K562 (cell line): ENCODE data around the gene IKZF4. TPM values are rescaled to one million over a fixed set of nuclear protein-coding genes. Genes with fewer than 3 reads are reported as not detected.

Experiments
- BHLHE40 ChIP-seq: IDR thresholded peaks from 2 replicates; pipeline ENCODE4 v1.6.1; 2011; ENCODE audit warnings: low read length, improper control_type of control experiment
- CBX3 ChIP-seq, 2 experiments: IDR thresholded peaks; 1 replicate in 1 of 2; 2 replicates in 1 of 2; pipeline ENCODE4 v1.6.1; 2012; ENCODE audit warnings: inconsistent platforms in 2 of 2, low read length in 2 of 2, borderline replicate concordance in 1 of 2, control low read depth in 1 of 2
- E2F3 ChIP-seq: fragments of 250-450 bp; sonication (Bioruptor Pico); IDR thresholded peaks from 2 replicates; pipeline ENCODE4 v1.4.0; 2020; ENCODE audit warnings: mild to moderate bottlenecking
- GATA2 ChIP-seq: sonication (generic); formaldehyde crosslinking; IDR thresholded peaks from 2 replicates; pipeline ENCODE4 v1.4.0; 2020; ENCODE audit warnings: mild to moderate bottlenecking, missing genetic modification reagents
- HOXB6 ChIP-seq: fragments of 250-450 bp; sonication (Bioruptor Pico); IDR thresholded peaks from 2 replicates; pipeline ENCODE4 v1.5.1; 2022; ENCODE audit warnings: mild to moderate bottlenecking, borderline replicate concordance
- KLF1 ChIP-seq: fragments of 450-650 bp; IDR thresholded peaks from 2 replicates; pipeline ENCODE4 v1.6.1; 2016; ENCODE audit warnings: missing genetic modification characterization, missing compliant biosample characterization
- MXI1 ChIP-seq: IDR thresholded peaks from 2 replicates; pipeline ENCODE4 v1.6.1; 2011; ENCODE audit warnings: low read depth, mild to moderate bottlenecking, improper control_type of control experiment, low read length
- NRF1 ChIP-seq, 2 experiments: fragments of 450-650 bp; IDR thresholded peaks in 1 of 2; conservative IDR thresholded peaks in 1 of 2; 2 replicates each; pipeline ENCODE4 v1.6.1; 2014; ENCODE audit warnings: mild to moderate bottlenecking in 2 of 2
- RBFOX2 ChIP-seq: fragments of 200-400 bp; formaldehyde crosslinking; IDR thresholded peaks from 2 replicates; pipeline ENCODE4 v1.6.1; 2017; ENCODE audit warnings: low read depth, mild to moderate bottlenecking, low read length, moderate library complexity
- STAT5B ChIP-seq: fragments of 250-450 bp; sonication (Bioruptor Pico); IDR thresholded peaks from 2 replicates; pipeline ENCODE4 v1.8.0; 2021; ENCODE audit warnings: mild to moderate bottlenecking, inconsistent platforms
- SUPT5H ChIP-seq: fragments of 450-650 bp; IDR thresholded peaks from 2 replicates; pipeline ENCODE4 v1.6.1; 2016
- TCF3 ChIP-seq: sonication (generic); formaldehyde crosslinking; IDR thresholded peaks from 2 replicates; pipeline ENCODE4 v1.4.0; 2020; ENCODE audit warnings: mild to moderate bottlenecking, missing genetic modification reagents
- TGIF2 ChIP-seq: sonication (generic); formaldehyde crosslinking; IDR thresholded peaks from 2 replicates; pipeline ENCODE4 v1.8.1; 2022; ENCODE audit warnings: mild to moderate bottlenecking, missing genetic modification reagents, moderate library complexity
- ZNF830 ChIP-seq: fragments of 250-450 bp; sonication (Bioruptor Pico); IDR thresholded peaks from 2 replicates; pipeline ENCODE4 v1.5.0; 2021; ENCODE audit warnings: mild to moderate bottlenecking
- polyA plus RNA-seq, 8 experiments: library from polyadenylated mRNA; depleted of rRNA in 4 of 8; stranded (reverse) in 5 of 8; unstranded in 3 of 8; fragments of >200 nt; fragmentation: Nextera tagmentation in 2 of 8; fragmentation: Illumina TruSeq in 1 of 8; extraction: Ambion mirVana in 2 of 8; extraction: Trizol in 1 of 8; gene quantifications; 2 replicates each; pipeline versions ENCODE4 v1.2.1 to v1.2.3, GENCODE V29; 2011 to 2014; ENCODE audit warnings: inconsistent platforms in 1 of 8, missing spikeins in 1 of 8
- total RNA-seq, 7 experiments: library from RNA; depleted of rRNA in 6 of 7; stranded (reverse); fragments of >200 nt in 6 of 7; fragmentation: Illumina TruSeq in 2 of 7; extraction: Trizol in 2 of 7; gene quantifications; 2 replicates each; pipeline versions ENCODE4 v1.2.1 to v1.2.3, GENCODE V29; 2011 to 2021; ENCODE audit warnings: low replicate concordance in 1 of 7
- TF ChIP-seq, protein P1 (sequence below): fragments of 250-450 bp; sonication (Bioruptor Pico); IDR thresholded peaks from 2 replicates; pipeline ENCODE4 v1.5.0; 2021; ENCODE audit warnings: mild to moderate bottlenecking, borderline replicate concordance
- TF ChIP-seq, protein P2 (sequence below): IDR thresholded peaks from 2 replicates; pipeline ENCODE4 v1.6.1; 2016; ENCODE audit warnings: missing genetic modification characterization, missing compliant biosample characterization

IKZF4 gene
- total and polyA plus RNA-seq, 9 of the 15 experiments (the other 6 are each of a cell fraction or from before 2014, with no cell fraction given): 1.9 to 16.3 (median 3.6) TPM

DNA sequence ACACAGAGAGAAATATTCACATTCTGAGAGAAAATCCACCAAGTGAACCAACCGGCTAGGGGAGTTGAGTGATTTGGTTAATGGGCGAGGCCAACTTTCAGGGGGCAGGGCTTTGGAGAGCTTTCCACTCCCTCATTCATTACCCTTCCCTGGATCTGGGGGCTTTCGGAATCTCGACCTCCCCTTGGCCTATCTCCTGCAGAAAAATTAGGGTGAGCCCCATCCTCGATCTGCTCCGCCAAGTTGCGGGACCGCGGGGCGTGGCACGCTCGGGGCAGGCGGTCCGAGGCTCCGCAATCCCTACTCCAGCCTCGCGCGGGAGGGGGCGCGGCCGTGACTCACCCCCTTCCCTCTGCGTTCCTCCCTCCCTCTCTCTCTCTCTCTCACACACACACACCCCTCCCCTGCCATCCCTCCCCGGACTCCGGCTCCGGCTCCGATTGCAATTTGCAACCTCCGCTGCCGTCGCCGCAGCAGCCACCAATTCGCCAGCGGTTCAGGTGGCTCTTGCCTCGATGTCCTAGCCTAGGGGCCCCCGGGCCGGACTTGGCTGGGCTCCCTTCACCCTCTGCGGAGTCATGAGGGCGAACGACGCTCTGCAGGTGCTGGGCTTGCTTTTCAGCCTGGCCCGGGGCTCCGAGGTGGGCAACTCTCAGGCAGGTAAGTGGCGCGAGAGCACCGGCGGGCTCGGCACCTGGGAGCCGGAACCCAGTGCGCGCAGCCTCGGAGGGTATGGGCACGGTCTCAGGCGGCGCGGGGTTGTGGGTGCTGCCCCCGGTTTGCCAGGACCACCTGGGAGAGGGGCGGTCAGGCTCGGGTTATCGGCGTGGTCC lies 59.1 kb downstream of the IKZF4 start, which contains the start of gene ERBB3 (continued):
- TF ChIP-seq, protein P1, sequence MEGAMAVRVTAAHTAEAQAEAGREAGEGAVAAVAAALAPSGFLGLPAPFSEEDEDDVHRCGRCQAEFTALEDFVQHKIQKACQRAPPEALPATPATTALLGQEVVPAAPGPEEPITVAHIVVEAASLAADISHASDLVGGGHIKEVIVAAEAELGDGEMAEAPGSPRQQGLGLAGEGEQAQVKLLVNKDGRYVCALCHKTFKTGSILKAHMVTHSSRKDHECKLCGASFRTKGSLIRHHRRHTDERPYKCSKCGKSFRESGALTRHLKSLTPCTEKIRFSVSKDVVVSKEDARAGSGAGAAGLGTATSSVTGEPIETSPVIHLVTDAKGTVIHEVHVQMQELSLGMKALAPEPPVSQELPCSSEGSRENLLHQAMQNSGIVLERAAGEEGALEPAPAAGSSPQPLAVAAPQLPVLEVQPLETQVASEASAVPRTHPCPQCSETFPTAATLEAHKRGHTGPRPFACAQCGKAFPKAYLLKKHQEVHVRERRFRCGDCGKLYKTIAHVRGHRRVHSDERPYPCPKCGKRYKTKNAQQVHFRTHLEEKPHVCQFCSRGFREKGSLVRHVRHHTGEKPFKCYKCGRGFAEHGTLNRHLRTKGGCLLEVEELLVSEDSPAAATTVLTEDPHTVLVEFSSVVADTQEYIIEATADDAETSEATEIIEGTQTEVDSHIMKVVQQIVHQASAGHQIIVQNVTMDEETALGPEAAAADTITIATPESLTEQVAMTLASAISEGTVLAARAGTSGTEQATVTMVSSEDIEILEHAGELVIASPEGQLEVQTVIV (CRISPR knock-in tag): no peak
- TF ChIP-seq E2F3 (CRISPR knock-in tag): no peak
- TF ChIP-seq MXI1: no peak; the same call in 1 of the 2 replicates
- TF ChIP-seq HOXB6: no peak
- TF ChIP-seq STAT5B (CRISPR knock-in tag): no peak
- no peak for TF ChIP-seq ZNF830
- TF ChIP-seq BHLHE40: peak; percentile 36; the same call in 1 of the 2 replicates
- TF ChIP-seq CBX3 (IDR thresholded peaks at IDR 0.05; ENCODE audit: borderline replicate concordance in 1 of 2, low read length in 2 of 2): peak in 1 of 2 experiments; percentile 49; a peak in 1 of 3 replicates
- TF ChIP-seq SUPT5H: peak; percentile 52
- peak; percentile 48 to 59 for TF ChIP-seq NRF1 (conservative IDR thresholded peaks at IDR 0.05 in 1 of 2, IDR thresholded peaks at IDR 0.05 in 1 of 2)
- no peak for TF ChIP-seq TCF3
- TF ChIP-seq KLF1 (tag): peak; percentile 40; the same call in 1 of the 2 replicates
- no peak for TF ChIP-seq TGIF2 (CRISPR knock-in tag)
- TF ChIP-seq RBFOX2: peak; percentile 70
- TF ChIP-seq GATA2 (CRISPR knock-in tag): no peak
- TF ChIP-seq, protein P2, sequence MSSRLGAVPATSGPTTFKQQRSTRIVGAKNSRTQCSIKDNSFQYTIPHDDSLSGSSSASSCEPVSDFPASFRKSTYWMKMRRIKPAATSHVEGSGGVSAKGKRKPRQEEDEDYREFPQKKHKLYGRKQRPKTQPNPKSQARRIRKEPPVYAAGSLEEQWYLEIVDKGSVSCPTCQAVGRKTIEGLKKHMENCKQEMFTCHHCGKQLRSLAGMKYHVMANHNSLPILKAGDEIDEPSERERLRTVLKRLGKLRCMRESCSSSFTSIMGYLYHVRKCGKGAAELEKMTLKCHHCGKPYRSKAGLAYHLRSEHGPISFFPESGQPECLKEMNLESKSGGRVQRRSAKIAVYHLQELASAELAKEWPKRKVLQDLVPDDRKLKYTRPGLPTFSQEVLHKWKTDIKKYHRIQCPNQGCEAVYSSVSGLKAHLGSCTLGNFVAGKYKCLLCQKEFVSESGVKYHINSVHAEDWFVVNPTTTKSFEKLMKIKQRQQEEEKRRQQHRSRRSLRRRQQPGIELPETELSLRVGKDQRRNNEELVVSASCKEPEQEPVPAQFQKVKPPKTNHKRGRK (tag): no peak
